GM12878 (cell line): ENCODE measurements around the gene TRPC4. TPM values are rescaled to one million over a fixed set of nuclear protein-coding genes. Genes with fewer than 3 reads are reported as not detected.

ENCODE experiments used
- ATAC-seq: fragments of 200-7000 bp; cut with Tn5 transposase; 3 replicates; pipeline ENCODE4 v1.9.1; 2020; ENCODE audit warnings: mild to moderate bottlenecking, moderate library complexity
- BruUV-seq: library from RNA; stranded (reverse); fragments of 400-500 nt; replicated peaks from 2 replicates; lab custom pipeline; 2021; lab: Mats Ljungman, UMichigan
- CTCF ChIA-PET: fragments of 300-600 bp; sonication (Branson Sonifier 250); formaldehyde crosslinking; extraction: SDS; loops from one replicate; lab custom pipeline; 2021; ENCODE audit warnings: inconsistent platforms; lab: Yijun Ruan, JAX
- POLR2A ChIA-PET: fragments of 350-600 bp; formaldehyde crosslinking; extraction: SDS; loops from one replicate; lab custom pipeline; 2021; ENCODE audit warnings: inconsistent platforms; lab: Charles Lee
- RAD21 ChIA-PET: fragments of 300-600 bp; sonication (Branson Sonifier 250); formaldehyde crosslinking; loops from one replicate; lab custom pipeline; 2023; ENCODE audit warnings: antibody characterized with exemption; ENCODE audit not compliant: unreplicated experiment; lab: Charles Lee
- SMC1A ChIA-PET: fragments of 300-600 bp; sonication (Branson Sonifier 250); formaldehyde crosslinking; loops from one replicate; lab custom pipeline; 2023; ENCODE audit not compliant: unreplicated experiment, uncharacterized antibody; lab: Charles Lee
- DNase-seq: peaks from one replicate; pipeline ENCODE4 v3.0.0-alpha.2; 2011; ENCODE audit warnings: low read depth, low spot score
- FAIRE-seq: peaks from 3 replicates; lab custom pipeline; 2011; peaks lifted over from hg19 to GRCh38; lab: Jason Lieb, UNC
- H2AFZ ChIP-seq: 2 replicates; pipeline ENCODE4 v1.6.0; 2011; ENCODE audit warnings: low read depth, low read length, control low read depth; ENCODE audit not compliant: control insufficient read depth
- H3K27ac ChIP-seq: 2 replicates; pipeline ENCODE4 v1.5.1; 2011; ENCODE audit warnings: control low read depth; ENCODE audit not compliant: control insufficient read depth, insufficient read depth
- H3K27me3 ChIP-seq, 2 experiments: replicated peaks in 1 of 2; 2 replicates each; pipeline versions ENCODE4 v1.6.0 to v1.6.1; 2011; ENCODE audit warnings: low read length in 1 of 2; ENCODE audit not compliant: control insufficient read depth in 2 of 2, insufficient read depth in 2 of 2
- H3K36me3 ChIP-seq, 2 experiments: 2 replicates each; pipeline ENCODE4 v1.5.1; 2011; ENCODE audit warnings: low read length in 1 of 2; ENCODE audit not compliant: control insufficient read depth in 2 of 2, insufficient read depth in 2 of 2
- H3K4me1 ChIP-seq: 2 replicates; pipeline ENCODE4 v1.6.1; 2011; ENCODE audit warnings: mild to moderate bottlenecking, low read length, moderate library complexity, mixed read lengths; ENCODE audit not compliant: control insufficient read depth, insufficient read depth
- H3K4me2 ChIP-seq: 2 replicates; pipeline ENCODE4 v1.6.0; 2011; ENCODE audit warnings: control low read depth; ENCODE audit not compliant: control insufficient read depth, insufficient read depth
- H3K4me3 ChIP-seq: fragments of 200-600 bp; sonication (generic); 2 replicates; pipeline ENCODE4 v1.5.1; 2016
- H3K79me2 ChIP-seq: 2 replicates; pipeline ENCODE4 v1.6.0; 2011; ENCODE audit warnings: low read length; ENCODE audit not compliant: control insufficient read depth, insufficient read depth
- H3K9ac ChIP-seq: 2 replicates; pipeline ENCODE4 v1.8.0; 2011; ENCODE audit warnings: low read length, control low read depth, mixed read lengths; ENCODE audit not compliant: control insufficient read depth, insufficient read depth
- H3K9me3 ChIP-seq: replicated peaks from 3 replicates; pipeline ENCODE4 v1.5.1; 2011; ENCODE audit warnings: mild to moderate bottlenecking, low read length; ENCODE audit not compliant: control insufficient read depth, insufficient read depth
- H4K20me1 ChIP-seq: 2 replicates; pipeline ENCODE4 v1.6.0; 2011; ENCODE audit not compliant: control insufficient read depth, insufficient read depth
- ATF2 ChIP-seq: IDR thresholded peaks from 2 replicates; pipeline ENCODE4 v1.6.1; 2012; ENCODE audit warnings: low read length, inconsistent platforms
- BCL3 ChIP-seq: IDR thresholded peaks from 2 replicates; pipeline ENCODE4 v1.6.1; 2011; ENCODE audit warnings: borderline replicate concordance, low read depth, mild to moderate bottlenecking, moderate library complexity, low read length; ENCODE audit not compliant: insufficient read depth, poor library complexity, severe bottlenecking
- CEBPZ ChIP-seq: fragments of 150-350 bp; IDR thresholded peaks from 2 replicates; pipeline ENCODE4 v1.6.1; 2016; ENCODE audit warnings: low read depth, low read length
- EP300 ChIP-seq, 2 experiments: fragments of 150-350 bp in 1 of 2; IDR thresholded peaks; 2 replicates each; pipeline ENCODE4 v1.6.1; 2011 to 2012; ENCODE audit warnings: low read depth in 2 of 2, low read length in 2 of 2, borderline replicate concordance in 1 of 2, improper control_type of control experiment in 1 of 2, inconsistent platforms in 1 of 2; ENCODE audit not compliant: control insufficient read depth in 1 of 2
- HDAC6 ChIP-seq: fragments of 200-600 bp; sonication (generic); IDR thresholded peaks from one replicate; pipeline ENCODE4 v1.8.0; 2017; ENCODE audit warnings: antibody characterized with exemption; ENCODE audit not compliant: unreplicated experiment
- HSF1 ChIP-seq: fragments of 150-350 bp; IDR thresholded peaks from 2 replicates; pipeline ENCODE4 v1.6.1; 2014; ENCODE audit warnings: mild to moderate bottlenecking, low read depth, low read length
- MTA3 ChIP-seq: IDR thresholded peaks from 2 replicates; pipeline ENCODE4 v1.6.1; 2012; ENCODE audit warnings: low read length, inconsistent platforms, borderline replicate concordance
- RELB ChIP-seq: fragments of 450-650 bp; IDR thresholded peaks from 2 replicates; pipeline ENCODE4 v1.6.1; 2017; ENCODE audit warnings: low read depth, mild to moderate bottlenecking, moderate library complexity
- SREBF2 ChIP-seq: IDR thresholded peaks from 2 replicates; pipeline ENCODE4 v1.6.1; 2012; ENCODE audit warnings: mild to moderate bottlenecking, low read length
- WGBS: methylation state at CpG from one replicate; pipeline ENCODE4 v1.1.6; 2016; ENCODE audit warnings: low lambda C conversion rate; ENCODE audit not compliant: insufficient replicate concordance, insufficient coverage; ENCODE audit errors: missing lambda C conversion rate; 5-methylcytosine and 5-hydroxymethylcytosine counted together
- in situ Hi-C: fragments of 300-500 bp; cut with MboI; formaldehyde crosslinking; loops from 9 replicates; pipeline ENCODE4 v1.14.3; 2018; ENCODE audit warnings: mixed read lengths
- intact Hi-C: fragments of 100-400 bp; cut with micrococcal nuclease; formaldehyde crosslinking; loops from one replicate; pipeline ENCODE4 v1.14.2; 2022; ENCODE audit not compliant: unreplicated experiment
- polyA plus RNA-seq, 11 experiments: library from polyadenylated mRNA; depleted of rRNA in 4 of 11; unstranded in 6 of 11; stranded (reverse) in 5 of 11; fragments of >200 nt; fragmentation: Nextera tagmentation in 4 of 11; fragmentation: Illumina TruSeq in 1 of 11; extraction: Ambion mirVana in 4 of 11; extraction: Trizol in 1 of 11; gene quantifications; 1 replicate in 1 of 11; 2 replicates in 10 of 11; pipeline versions ENCODE4 v1.2.1 to v1.2.3, GENCODE V29; 2011 to 2016; ENCODE audit warnings: inconsistent platforms in 2 of 11, missing spikeins in 2 of 11, low read depth in 1 of 11
- total RNA-seq, 4 experiments: library from RNA; depleted of rRNA in 3 of 4; stranded (reverse); fragments of >200 nt in 3 of 4; fragmentation: Illumina TruSeq in 1 of 4; extraction: Trizol in 1 of 4; gene quantifications; 2 replicates each; pipeline versions ENCODE4 v1.2.1 to v1.2.3, GENCODE V29; 2013 to 2021
- TF ChIP-seq, protein P1 (sequence below): fragments of 450-650 bp; IDR thresholded peaks from 2 replicates; pipeline ENCODE4 v1.6.1; 2016; ENCODE audit warnings: mild to moderate bottlenecking

The TRPC4 gene
- total and polyA plus RNA-seq, 10 of the 15 experiments (the other 5 are each of a cell fraction or from before 2014, with no cell fraction given) = not detected

DNA sequence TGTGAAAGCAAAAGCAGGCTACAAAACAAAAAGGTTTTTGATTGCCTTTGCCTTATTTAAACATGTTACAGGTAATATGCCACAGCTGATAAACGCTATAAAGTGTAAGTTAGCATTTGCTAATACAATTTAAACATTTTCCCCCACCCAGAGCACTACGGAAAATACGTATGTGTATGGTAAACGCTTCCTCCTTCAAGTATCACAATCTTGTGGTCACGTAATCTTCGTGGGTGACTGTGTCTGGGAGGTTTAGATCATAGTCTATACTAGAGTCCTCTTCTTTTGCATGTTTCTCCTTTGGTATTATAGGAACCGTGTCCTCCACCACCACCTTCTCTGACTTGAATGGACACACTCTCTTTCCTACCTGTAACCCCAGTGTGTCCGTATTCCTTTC is 232.9 kb downstream of the TRPC4 start (continued):
- no peak for TF ChIP-seq HSF1
- TF ChIP-seq MTA3 = no peak
- TF ChIP-seq BCL3 = no peak

- ChIA-PET RAD21 (no interaction called here), SMC1A (interaction anchor here (1.8 kb wide), 1 partner anchor 9 kb away, joined by 5 read pairs; no protein-coding TSS in a partner anchor), POLR2A (no interaction called here), CTCF (no interaction called here)
- Histone ChIP-seq H3K4me3 (no peak overlapping the region), H3K79me2 (no peaks in the 10 kb centered on the region), H3K36me3 (no peaks in the 10 kb centered on the region), H3K27me3 (no peaks in the 10 kb centered on the region), H2AFZ (no peak overlapping the region), H3K9me3 (no peaks in the 10 kb centered on the region), H3K4me2 (no peak overlapping the region), H4K20me1 (no peaks in the 10 kb centered on the region), H3K9ac (no peak overlapping the region), H3K4me1 (no peaks in the 10 kb centered on the region), H3K27ac (no peak overlapping the region)
- BruUV-seq = no TSS peak
- in situ Hi-C loops (no loop called here), intact Hi-C loops (no loop called here)
- 11% methylated on average over 5 of the region's 5 CpGs for WGBS
- DNase-seq (no peak), ATAC-seq (no peak), FAIRE-seq (no peak)
- TF ChIP-seq CEBPZ (no peak), EP300 (IDR thresholded peaks at IDR 0.05; ENCODE audit: borderline replicate concordance in 1 of 2, control insufficient read depth in 1 of 2, low read depth in 2 of 2, low read length in 2 of 2) (no peak), HDAC6 (no peak), SREBF2 (no peak), RELB (no peak), ATF2 (no peak)
- TF ChIP-seq, protein P1, sequence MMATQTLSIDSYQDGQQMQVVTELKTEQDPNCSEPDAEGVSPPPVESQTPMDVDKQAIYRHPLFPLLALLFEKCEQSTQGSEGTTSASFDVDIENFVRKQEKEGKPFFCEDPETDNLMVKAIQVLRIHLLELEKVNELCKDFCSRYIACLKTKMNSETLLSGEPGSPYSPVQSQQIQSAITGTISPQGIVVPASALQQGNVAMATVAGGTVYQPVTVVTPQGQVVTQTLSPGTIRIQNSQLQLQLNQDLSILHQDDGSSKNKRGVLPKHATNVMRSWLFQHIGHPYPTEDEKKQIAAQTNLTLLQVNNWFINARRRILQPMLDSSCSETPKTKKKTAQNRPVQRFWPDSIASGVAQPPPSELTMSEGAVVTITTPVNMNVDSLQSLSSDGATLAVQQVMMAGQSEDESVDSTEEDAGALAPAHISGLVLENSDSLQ = no peak
Measured at GRCh38 chr13:37632294-37632693, 237.3 kb downstream of the TRPC4 start.
